HEK293 (cell line): Measurements from ENCODE around the gene GCC2.

ENCODE experiments used
- CTCF ChIA-PET: fragments of 350-600 bp; formaldehyde crosslinking; extraction: SDS; loops from one replicate; lab custom pipeline; 2021; ENCODE audit warnings: antibody characterized with exemption; lab: Yijun Ruan, JAX
- POLR2A ChIA-PET: fragments of 300-600 bp; formaldehyde crosslinking; extraction: SDS; loops from one replicate; lab custom pipeline; 2020; ENCODE audit warnings: antibody characterized with exemption, inconsistent platforms; lab: Yijun Ruan, JAX
- H3K27ac ChIP-seq: fragments of 200-500 bp; sonication (Bioruptor generic); 2 replicates; pipeline ENCODE4 v1.5.1; 2014; ENCODE audit warnings: low read depth, low read length, control low read depth, inconsistent platforms; ENCODE audit errors: extremely low read depth
- H3K36me3 ChIP-seq, 2 experiments: fragments of 200-500 bp in 1 of 2; sonication (Bioruptor generic) in 1 of 2; 1 replicate in 1 of 2; 2 replicates in 1 of 2; pipeline ENCODE4 v1.5.1; 2014 to 2017; ENCODE audit warnings: inconsistent platforms in 2 of 2, low read length in 2 of 2; ENCODE audit not compliant: control insufficient read depth in 2 of 2, insufficient read depth in 1 of 2
- H3K4me1 ChIP-seq: fragments of 200-500 bp; sonication (Bioruptor generic); 2 replicates; pipeline ENCODE4 v1.5.1; 2014; ENCODE audit warnings: mild to moderate bottlenecking, low read length, inconsistent platforms; ENCODE audit not compliant: control insufficient read depth, insufficient read depth
- H3K4me3 ChIP-seq: 2 replicates; pipeline ENCODE4 v1.5.1; 2011; ENCODE audit warnings: low read depth, mild to moderate bottlenecking, control low read depth, low read length, moderate library complexity
- H3K9me3 ChIP-seq: fragments of 200-500 bp; sonication (Bioruptor generic); 2 replicates; pipeline ENCODE4 v1.5.1; 2014; ENCODE audit warnings: low read depth, low read length, inconsistent platforms; ENCODE audit not compliant: control insufficient read depth, insufficient read depth
- KLF10 ChIP-seq: fragments of 450-650 bp; IDR thresholded peaks from 2 replicates; pipeline ENCODE4 v1.5.1; 2018; ENCODE audit warnings: missing biosample characterization, mild to moderate bottlenecking, missing genetic modification characterization
- KLF7 ChIP-seq: fragments of 450-650 bp; formaldehyde crosslinking; IDR thresholded peaks from 2 replicates; pipeline ENCODE4 v1.5.1; 2016; ENCODE audit warnings: missing biosample characterization, missing genetic modification characterization, borderline replicate concordance
- KLF8 ChIP-seq: fragments of 450-650 bp; formaldehyde crosslinking; IDR thresholded peaks from 2 replicates; pipeline ENCODE4 v1.5.1; 2016; ENCODE audit warnings: missing biosample characterization, missing genetic modification characterization
- OVOL3 ChIP-seq: fragments of 450-650 bp; formaldehyde crosslinking; IDR thresholded peaks from 2 replicates; pipeline ENCODE4 v1.5.1; 2016; ENCODE audit warnings: missing biosample characterization, missing genetic modification characterization
- ZBTB21 ChIP-seq: fragments of 450-650 bp; formaldehyde crosslinking; IDR thresholded peaks from 2 replicates; pipeline ENCODE4 v1.5.1; 2017; ENCODE audit warnings: missing biosample characterization, missing genetic modification characterization
- ZBTB48 ChIP-seq: fragments of 450-650 bp; formaldehyde crosslinking; IDR thresholded peaks from 2 replicates; pipeline ENCODE4 v1.5.1; 2016; ENCODE audit warnings: missing biosample characterization, missing genetic modification characterization
- ZNF121 ChIP-seq: fragments of 450-650 bp; formaldehyde crosslinking; IDR thresholded peaks from 2 replicates; pipeline ENCODE4 v1.5.1; 2016; ENCODE audit warnings: missing biosample characterization, missing genetic modification characterization
- ZNF140 ChIP-seq: fragments of 450-650 bp; formaldehyde crosslinking; IDR thresholded peaks from 2 replicates; pipeline ENCODE4 v1.5.1; 2016; ENCODE audit warnings: missing biosample characterization, missing genetic modification characterization
- ZNF169 ChIP-seq: fragments of 450-650 bp; formaldehyde crosslinking; IDR thresholded peaks from 2 replicates; pipeline ENCODE4 v1.5.1; 2016; ENCODE audit warnings: missing biosample characterization, missing genetic modification characterization
- ZNF202 ChIP-seq: fragments of 450-650 bp; formaldehyde crosslinking; IDR thresholded peaks from 2 replicates; pipeline ENCODE4 v1.5.1; 2016; ENCODE audit warnings: missing biosample characterization, missing genetic modification characterization, borderline replicate concordance
- ZNF311 ChIP-seq: fragments of 450-650 bp; formaldehyde crosslinking; IDR thresholded peaks from 2 replicates; pipeline ENCODE4 v1.5.1; 2017; ENCODE audit warnings: missing biosample characterization, missing genetic modification characterization, borderline replicate concordance
- ZNF324 ChIP-seq: fragments of 450-650 bp; formaldehyde crosslinking; IDR thresholded peaks from 2 replicates; pipeline ENCODE4 v1.5.1; 2016; ENCODE audit warnings: missing biosample characterization, missing genetic modification characterization
- ZNF514 ChIP-seq: fragments of 450-650 bp; formaldehyde crosslinking; IDR thresholded peaks from 2 replicates; pipeline ENCODE4 v1.5.1; 2016; ENCODE audit warnings: missing biosample characterization, missing genetic modification characterization
- ZNF548 ChIP-seq: fragments of 450-650 bp; formaldehyde crosslinking; IDR thresholded peaks from 2 replicates; pipeline ENCODE4 v1.5.1; 2016; ENCODE audit warnings: missing biosample characterization, missing genetic modification characterization
- ZNF549 ChIP-seq: fragments of 450-650 bp; IDR thresholded peaks from 2 replicates; pipeline ENCODE4 v1.5.1; 2018; ENCODE audit warnings: missing biosample characterization, missing genetic modification characterization, mild to moderate bottlenecking, inconsistent platforms, moderate library complexity
- ZNF600 ChIP-seq: fragments of 450-650 bp; formaldehyde crosslinking; IDR thresholded peaks from 2 replicates; pipeline ENCODE4 v1.5.1; 2016; ENCODE audit warnings: missing biosample characterization, missing genetic modification characterization
- ZNF629 ChIP-seq: fragments of 450-650 bp; formaldehyde crosslinking; IDR thresholded peaks from 2 replicates; pipeline ENCODE4 v1.5.1; 2017; ENCODE audit warnings: missing biosample characterization, missing genetic modification characterization
- ZNF660 ChIP-seq: fragments of 450-650 bp; IDR thresholded peaks from 2 replicates; pipeline ENCODE4 v1.5.1; 2018; ENCODE audit warnings: missing biosample characterization, mild to moderate bottlenecking, missing genetic modification characterization
- ZNF777 ChIP-seq: fragments of 450-650 bp; formaldehyde crosslinking; IDR thresholded peaks from 2 replicates; pipeline ENCODE4 v1.5.1; 2017; ENCODE audit warnings: missing biosample characterization, missing genetic modification characterization, borderline replicate concordance
- ZNF830 ChIP-seq: fragments of 450-650 bp; IDR thresholded peaks from 2 replicates; pipeline ENCODE4 v1.5.0; 2018; ENCODE audit warnings: missing biosample characterization, missing genetic modification characterization, low read depth, mild to moderate bottlenecking, moderate library complexity
- TF ChIP-seq, protein P1 (sequence below): fragments of 450-650 bp; formaldehyde crosslinking; IDR thresholded peaks from 2 replicates; pipeline ENCODE4 v1.5.1; 2016; ENCODE audit warnings: missing biosample characterization, missing genetic modification characterization
- TF ChIP-seq, protein P2 (sequence below): fragments of 450-650 bp; formaldehyde crosslinking; IDR thresholded peaks from 2 replicates; pipeline ENCODE4 v1.5.1; 2016; ENCODE audit warnings: missing biosample characterization, missing genetic modification characterization
- TF ChIP-seq, protein P3 (sequence below): fragments of 450-650 bp; formaldehyde crosslinking; IDR thresholded peaks from 2 replicates; pipeline ENCODE4; 2016; ENCODE audit warnings: missing biosample characterization, missing genetic modification characterization
- TF ChIP-seq, protein P4 (sequence below): fragments of 450-650 bp; formaldehyde crosslinking; IDR thresholded peaks from 2 replicates; pipeline ENCODE4 v1.5.1; 2017; ENCODE audit warnings: missing biosample characterization, missing genetic modification characterization
- TF ChIP-seq, protein P5 (sequence below): fragments of 450-650 bp; formaldehyde crosslinking; IDR thresholded peaks from 2 replicates; pipeline ENCODE4 v1.5.1; 2016; ENCODE audit warnings: missing biosample characterization, missing genetic modification characterization
- TF ChIP-seq, protein P6 (sequence below): fragments of 450-650 bp; formaldehyde crosslinking; IDR thresholded peaks from 2 replicates; pipeline ENCODE4 v1.5.1; 2016; ENCODE audit warnings: missing biosample characterization, missing genetic modification characterization

GCC2 gene

DNA sequence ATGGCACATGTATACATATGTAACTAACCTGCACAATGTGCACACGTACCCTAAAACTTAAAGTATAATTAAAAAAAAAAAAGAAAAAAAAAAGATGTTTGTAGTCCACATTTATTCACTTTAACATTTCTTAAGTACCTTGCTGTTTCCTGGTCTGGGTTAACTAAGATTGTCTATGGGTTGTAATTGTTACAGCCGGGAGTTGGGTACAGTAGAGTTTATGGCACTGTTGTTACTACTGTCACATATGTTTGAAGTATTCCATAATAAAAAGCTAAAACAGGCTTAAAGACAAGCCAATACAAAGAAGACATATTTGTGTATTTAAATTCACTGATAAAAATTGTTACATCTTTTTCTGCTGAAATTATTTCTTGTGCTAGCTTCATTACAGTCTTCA is 36.2 kb downstream of the GCC2 start:
- peaks cover 70 to 75% of the 10 kb centered on the region in 2 experiments for H3K36me3 ChIP-seq
- POLR2A ChIA-PET, result no interaction called here

DNA sequence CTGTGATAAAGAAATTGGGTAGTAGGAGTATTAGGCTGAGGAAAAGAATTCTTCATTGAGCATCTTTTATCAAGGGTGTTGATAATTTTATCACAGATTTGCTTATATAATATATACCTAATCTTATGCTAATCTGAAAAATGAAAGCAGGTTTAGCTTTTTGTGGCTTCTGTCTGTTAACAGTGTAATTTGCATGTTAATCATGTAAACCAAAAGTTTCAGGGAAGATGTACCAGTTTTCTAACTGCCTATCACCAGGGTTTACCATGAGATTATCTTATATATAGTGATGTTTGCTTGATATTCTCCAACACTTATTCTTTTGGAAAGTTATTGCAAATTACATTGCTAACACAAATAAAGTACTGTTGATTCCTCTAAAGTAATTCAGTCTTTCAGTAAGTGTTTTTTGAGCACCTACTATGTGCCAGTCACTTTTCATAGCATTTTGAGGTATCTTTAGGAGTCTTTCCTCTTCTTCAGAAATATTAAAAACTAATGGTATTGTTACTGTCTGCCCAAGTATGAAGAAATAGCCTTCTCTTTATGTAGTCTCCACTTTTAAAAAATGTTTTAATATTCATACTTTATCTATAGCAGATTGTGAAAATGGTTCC is 41.6 kb downstream of the GCC2 start:
- Histone ChIP-seq H3K4me3 (no peak overlapping the region), H3K27ac (no peak overlapping the region), H3K4me1 (no peaks in the 10 kb centered on the region), H3K36me3 (peaks cover 53 to 68% of the 10 kb centered on the region in 2 experiments), H3K9me3 (no peaks in the 10 kb centered on the region)
- ChIA-PET POLR2A (no interaction called here), CTCF (no interaction called here)
- no peak for TF ChIP-seq ZBTB21
- TF ChIP-seq KLF7, result no peak
- TF ChIP-seq ZNF660, result no peak
- TF ChIP-seq ZNF202, result no peak
- no peak for TF ChIP-seq KLF8
- TF ChIP-seq ZBTB48 (tag by site-specific recombination), result no peak
- no peak for TF ChIP-seq ZNF830 (tag by site-specific recombination)
- TF ChIP-seq ZNF600 (tag by site-specific recombination), result no peak
- TF ChIP-seq, protein P1, sequence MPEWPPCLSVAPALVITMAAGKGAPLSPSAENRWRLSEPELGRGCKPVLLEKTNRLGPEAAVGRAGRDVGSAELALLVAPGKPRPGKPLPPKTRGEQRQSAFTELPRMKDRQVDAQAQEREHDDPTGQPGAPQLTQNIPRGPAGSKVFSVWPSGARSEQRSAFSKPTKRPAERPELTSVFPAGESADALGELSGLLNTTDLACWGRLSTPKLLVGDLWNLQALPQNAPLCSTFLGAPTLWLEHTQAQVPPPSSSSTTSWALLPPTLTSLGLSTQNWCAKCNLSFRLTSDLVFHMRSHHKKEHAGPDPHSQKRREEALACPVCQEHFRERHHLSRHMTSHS (tag by site-specific recombination), result no peak
- no peak for TF ChIP-seq ZNF311 (tag by site-specific recombination)
- no peak for TF ChIP-seq ZNF629 (tag by site-specific recombination)
- TF ChIP-seq ZNF140 (tag by site-specific recombination), result no peak
- no peak for TF ChIP-seq ZNF548
- TF ChIP-seq ZNF549 (tag by site-specific recombination), result no peak
- TF ChIP-seq ZNF121 (tag by site-specific recombination), result no peak
- TF ChIP-seq OVOL3 (tag by site-specific recombination), result no peak
- TF ChIP-seq, protein P2, sequence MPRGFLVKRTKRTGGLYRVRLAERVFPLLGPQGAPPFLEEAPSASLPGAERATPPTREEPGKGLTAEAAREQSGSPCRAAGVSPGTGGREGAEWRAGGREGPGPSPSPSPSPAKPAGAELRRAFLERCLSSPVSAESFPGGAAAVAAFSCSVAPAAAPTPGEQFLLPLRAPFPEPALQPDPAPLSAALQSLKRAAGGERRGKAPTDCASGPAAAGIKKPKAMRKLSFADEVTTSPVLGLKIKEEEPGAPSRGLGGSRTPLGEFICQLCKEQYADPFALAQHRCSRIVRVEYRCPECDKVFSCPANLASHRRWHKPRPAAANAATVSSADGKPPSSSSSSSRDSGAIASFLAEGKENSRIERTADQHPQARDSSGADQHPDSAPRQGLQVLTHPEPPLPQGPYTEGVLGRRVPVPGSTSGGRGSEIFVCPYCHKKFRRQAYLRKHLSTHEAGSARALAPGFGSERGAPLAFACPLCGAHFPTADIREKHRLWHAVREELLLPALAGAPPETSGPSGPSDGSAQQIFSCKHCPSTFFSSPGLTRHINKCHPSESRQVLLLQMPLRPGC (tag by site-specific recombination), result no peak
- TF ChIP-seq, protein P3, sequence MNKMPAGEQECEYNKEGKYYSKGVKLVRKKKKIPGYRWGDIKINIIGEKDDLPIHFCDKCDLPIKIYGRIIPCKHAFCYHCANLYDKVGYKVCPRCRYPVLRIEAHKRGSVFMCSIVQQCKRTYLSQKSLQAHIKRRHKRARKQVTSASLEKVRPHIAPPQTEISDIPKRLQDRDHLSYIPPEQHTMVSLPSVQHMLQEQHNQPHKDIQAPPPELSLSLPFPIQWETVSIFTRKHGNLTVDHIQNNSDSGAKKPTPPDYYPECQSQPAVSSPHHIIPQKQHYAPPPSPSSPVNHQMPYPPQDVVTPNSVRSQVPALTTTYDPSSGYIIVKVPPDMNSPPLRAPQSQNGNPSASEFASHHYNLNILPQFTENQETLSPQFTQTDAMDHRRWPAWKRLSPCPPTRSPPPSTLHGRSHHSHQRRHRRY (tag by site-specific recombination), result no peak
- no peak for TF ChIP-seq ZNF169 (tag by site-specific recombination)
- TF ChIP-seq, all 188 proteins: peak for 0

More for the DNA sequence above, 36.2 kb downstream of the GCC2 start:
- no peak for TF ChIP-seq ZNF629 (tag by site-specific recombination)
- TF ChIP-seq, protein P4, sequence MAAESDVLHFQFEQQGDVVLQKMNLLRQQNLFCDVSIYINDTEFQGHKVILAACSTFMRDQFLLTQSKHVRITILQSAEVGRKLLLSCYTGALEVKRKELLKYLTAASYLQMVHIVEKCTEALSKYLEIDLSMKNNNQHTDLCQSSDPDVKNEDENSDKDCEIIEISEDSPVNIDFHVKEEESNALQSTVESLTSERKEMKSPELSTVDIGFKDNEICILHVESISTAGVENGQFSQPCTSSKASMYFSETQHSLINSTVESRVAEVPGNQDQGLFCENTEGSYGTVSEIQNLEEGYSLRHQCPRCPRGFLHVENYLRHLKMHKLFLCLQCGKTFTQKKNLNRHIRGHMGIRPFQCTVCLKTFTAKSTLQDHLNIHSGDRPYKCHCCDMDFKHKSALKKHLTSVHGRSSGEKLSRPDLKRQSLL (tag by site-specific recombination), result no peak
- TF ChIP-seq ZNF777 (tag by site-specific recombination), result no peak
- TF ChIP-seq, protein P5, sequence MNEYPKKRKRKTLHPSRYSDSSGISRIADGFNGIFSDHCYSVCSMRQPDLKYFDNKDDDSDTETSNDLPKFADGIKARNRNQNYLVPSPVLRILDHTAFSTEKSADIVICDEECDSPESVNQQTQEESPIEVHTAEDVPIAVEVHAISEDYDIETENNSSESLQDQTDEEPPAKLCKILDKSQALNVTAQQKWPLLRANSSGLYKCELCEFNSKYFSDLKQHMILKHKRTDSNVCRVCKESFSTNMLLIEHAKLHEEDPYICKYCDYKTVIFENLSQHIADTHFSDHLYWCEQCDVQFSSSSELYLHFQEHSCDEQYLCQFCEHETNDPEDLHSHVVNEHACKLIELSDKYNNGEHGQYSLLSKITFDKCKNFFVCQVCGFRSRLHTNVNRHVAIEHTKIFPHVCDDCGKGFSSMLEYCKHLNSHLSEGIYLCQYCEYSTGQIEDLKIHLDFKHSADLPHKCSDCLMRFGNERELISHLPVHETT (tag by site-specific recombination), result no peak
- TF ChIP-seq ZNF324, result no peak
- TF ChIP-seq, protein P6, sequence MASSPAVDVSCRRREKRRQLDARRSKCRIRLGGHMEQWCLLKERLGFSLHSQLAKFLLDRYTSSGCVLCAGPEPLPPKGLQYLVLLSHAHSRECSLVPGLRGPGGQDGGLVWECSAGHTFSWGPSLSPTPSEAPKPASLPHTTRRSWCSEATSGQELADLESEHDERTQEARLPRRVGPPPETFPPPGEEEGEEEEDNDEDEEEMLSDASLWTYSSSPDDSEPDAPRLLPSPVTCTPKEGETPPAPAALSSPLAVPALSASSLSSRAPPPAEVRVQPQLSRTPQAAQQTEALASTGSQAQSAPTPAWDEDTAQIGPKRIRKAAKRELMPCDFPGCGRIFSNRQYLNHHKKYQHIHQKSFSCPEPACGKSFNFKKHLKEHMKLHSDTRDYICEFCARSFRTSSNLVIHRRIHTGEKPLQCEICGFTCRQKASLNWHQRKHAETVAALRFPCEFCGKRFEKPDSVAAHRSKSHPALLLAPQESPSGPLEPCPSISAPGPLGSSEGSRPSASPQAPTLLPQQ (tag by site-specific recombination), result no peak
- no peak for TF ChIP-seq KLF10 (tag by site-specific recombination)
- no peak for TF ChIP-seq ZNF514
- Histone ChIP-seq H3K9me3 (no peaks in the 10 kb centered on the region), H3K27ac (no peak overlapping the region), H3K4me1 (no peaks in the 10 kb centered on the region), H3K4me3 (no peak overlapping the region)
- CTCF ChIA-PET, result interaction anchor here (1.3 kb wide), 1 partner anchor 99 kb away, joined by 5 read pairs; no protein-coding TSS in a partner anchor
